Measurements from ENCODE around the gene MOK.

The MOK gene

DNA sequence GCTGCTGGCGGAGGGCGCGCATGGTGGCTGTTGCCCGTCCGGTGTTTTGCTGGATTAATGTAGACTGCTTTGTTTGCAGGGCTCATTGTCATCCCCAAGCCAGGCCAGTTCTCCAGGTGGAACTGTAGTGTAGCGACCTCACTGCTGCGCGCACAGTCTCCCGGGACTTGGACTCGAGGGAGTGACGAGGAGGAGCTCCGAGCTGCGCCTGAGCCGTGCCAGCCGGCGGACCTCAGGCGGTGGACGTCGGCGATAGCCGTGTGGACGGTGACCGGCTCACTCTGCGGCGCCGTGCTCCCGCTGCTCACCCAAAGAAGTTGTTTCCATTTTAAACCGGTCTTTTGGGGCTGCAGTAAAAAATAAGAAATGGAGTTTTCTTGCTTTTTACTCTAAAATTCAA lies 82.2 kb downstream of the MOK start:
- DNase-seq, result no peak

DNA sequence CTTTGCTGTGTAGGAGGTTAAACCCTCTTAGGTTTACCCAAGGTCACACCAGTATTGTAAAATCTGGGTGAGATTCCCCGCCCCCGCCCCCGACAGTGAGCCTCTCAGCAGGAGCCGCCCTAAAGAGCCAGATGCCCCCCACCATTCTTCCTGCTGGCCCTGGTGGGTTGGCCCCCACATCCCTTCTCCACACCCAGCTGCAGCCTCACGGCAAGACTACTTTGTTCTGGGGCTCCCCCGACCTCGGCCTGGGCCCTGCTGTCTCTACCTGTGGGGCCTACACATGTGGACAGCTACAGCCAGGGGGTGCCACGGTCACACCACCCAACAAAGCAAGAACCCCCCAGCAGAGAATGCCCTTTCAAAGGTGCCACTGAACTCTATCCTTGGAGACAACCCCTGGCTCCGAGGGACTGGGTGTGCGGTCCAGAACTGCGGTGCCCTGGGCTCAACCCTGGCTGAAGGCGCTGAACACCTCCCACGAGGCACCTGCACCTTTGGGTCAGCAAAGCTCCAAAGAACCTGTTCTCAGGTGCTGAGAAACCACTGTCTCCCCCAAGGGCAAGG lies 82.9 kb downstream of the MOK start:
- DNase-seq, result no peak

DNA sequence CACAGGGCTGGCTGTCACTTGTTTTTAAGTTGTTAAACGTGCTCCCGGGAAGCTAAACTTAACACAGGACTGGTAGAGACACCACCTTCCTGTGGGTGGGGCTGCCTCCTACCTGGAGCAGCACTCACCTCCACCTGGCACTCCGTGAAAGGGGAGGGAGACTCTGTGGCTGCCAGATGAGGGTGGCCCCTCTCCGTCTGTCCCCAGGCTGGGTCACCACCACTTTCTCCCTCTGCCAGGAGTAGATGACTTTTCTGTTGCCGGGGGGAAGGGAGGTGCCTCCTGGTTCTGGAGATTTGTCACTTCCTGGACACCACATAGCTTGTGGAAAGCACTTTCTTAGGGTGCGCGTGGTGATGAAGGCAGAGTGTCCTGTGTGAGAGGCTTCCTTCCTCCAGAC lies 83.9 kb downstream of the MOK start:
- no peak for DNase-seq

DNA sequence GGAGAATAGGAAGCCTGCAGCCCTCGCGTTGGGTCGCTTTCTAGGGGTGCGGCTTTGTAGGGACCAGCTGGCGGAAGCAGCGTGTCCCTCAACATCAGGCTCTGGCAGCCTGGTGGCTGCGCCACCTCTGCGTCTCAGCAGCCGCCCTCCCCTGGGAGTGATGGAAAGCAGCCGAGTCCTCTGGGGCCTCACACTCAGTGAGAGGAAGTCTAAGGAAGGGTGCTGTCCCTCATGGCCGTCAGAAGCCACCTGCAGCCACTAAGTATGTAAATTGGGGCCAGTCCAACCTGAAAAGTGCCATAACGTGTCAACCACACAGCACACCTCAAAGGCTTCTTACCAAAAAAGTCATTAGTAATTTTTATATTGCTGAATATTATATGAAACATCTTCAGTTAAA lies 84.9 kb downstream of the MOK start:
- DNase-seq, result no peak

DNA sequence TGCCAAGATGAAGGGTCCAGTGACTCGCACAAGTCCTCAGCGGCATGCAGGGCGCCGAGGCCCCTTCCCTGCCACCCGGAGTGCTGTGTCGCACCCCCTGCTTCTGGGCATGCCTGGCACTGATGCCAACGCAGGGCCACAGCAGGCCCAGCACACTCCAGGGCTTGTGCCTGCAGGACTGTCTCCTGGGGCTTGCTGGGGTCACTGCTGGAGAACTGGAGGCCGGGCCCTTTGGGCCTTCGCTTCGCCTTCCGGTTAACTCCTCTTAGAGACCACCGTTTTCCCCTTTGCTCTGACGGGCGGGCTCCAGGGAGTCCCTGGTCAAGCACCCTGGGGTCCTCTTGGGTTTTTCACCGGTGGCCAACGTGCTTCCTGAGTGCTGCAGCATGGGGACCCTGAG lies 85.6 kb downstream of the MOK start:
- DNase-seq, result no peak

DNA sequence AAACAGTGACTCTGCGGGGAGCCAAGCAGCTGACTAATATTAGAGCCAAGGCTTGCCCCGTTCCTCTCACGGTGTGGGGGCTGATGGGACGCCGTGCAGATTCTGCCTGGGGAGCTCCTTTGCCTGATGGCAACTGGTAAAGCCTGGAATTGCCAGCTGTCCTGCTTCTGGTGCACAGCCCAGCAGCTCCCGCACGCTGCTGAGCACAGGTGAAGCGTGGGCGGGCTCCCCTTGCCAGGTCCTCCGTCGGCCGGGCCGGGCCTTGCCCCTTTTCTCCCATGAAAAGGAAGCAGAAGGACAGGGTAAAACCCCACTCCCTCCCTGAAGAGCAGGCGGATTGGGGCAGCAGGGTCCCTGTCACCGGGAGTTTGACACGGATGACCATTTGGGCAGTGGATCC lies 86.3 kb downstream of the MOK start:
- DNase-seq, result no peak

DNA sequence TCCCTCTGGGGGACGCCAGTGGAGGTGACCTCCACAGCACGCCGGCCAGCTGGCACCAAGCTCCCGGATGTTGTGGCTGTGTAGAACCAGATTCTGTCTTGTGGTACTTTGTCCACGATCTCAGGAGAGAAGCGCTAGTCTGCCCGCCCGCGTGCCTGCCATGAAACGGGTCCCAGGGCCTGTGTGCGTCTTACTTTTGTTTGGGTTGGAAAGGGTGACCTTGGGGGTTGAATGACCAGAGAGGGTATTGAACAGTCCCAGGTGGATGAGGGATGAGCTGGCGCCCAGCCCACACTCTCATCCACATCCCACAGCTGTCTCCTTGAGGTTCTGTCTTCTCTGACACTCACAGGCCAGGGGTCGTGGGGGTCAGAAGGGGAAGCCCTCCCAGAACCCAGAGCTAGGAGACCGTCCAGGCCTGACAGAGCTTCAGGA lies 87.0 kb downstream of the MOK start:
- no peak for DNase-seq

DNA sequence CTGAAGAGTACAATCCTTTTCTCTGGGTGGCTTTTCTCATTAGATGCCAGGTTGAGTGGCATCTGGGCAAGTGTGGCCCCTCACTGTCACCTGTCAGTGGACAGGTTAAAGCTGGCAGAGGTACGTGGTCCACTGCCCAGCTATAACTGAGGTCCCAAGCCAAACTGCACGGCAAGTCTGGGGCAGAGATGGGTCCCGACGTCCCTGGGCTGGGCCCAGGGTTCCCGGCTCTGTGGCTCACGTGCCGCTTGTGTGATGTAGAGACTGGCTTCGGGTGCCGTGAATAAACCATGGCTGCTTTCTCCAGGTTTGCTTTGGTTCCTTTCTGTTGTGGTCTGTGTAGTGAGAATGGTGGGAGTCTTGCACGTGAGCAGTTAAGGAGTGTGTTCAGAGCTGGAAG lies 87.6 kb downstream of the MOK start:
- DNase-seq, result no peak

DNA sequence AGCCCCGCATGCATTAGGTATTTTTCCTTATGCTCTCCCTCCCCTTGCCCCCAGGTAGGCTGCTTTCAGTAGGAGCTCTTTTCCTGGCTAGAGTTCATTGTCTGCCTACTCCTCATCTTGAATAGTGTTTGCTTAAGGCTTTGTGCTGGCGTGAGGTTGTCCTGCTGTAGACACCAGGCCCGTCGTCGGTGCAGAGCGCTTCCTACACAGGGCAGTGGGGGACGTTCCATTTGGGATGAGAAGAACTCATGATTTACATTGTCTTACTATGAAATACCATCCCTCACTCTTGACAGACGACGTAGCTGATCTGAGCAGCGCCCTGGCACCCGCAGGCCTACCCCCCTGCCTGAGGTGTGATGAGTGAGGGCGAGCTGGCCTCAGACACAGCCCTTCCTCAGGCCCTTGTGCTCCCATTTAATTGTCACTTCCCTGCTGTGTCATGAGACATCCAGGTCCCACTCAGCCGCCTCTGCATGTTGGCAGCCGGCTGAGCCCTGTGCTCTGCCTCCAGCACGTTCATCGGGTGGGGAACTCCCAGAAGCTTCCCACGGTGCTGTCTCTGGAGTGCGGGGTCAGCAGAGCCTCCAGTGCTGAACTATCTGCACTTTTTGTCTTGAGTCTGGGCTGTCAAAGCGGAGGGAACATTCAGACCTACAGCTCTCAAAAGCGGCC lies 89.3 kb downstream of the MOK start:
- DNase-seq, result no peak

DNA sequence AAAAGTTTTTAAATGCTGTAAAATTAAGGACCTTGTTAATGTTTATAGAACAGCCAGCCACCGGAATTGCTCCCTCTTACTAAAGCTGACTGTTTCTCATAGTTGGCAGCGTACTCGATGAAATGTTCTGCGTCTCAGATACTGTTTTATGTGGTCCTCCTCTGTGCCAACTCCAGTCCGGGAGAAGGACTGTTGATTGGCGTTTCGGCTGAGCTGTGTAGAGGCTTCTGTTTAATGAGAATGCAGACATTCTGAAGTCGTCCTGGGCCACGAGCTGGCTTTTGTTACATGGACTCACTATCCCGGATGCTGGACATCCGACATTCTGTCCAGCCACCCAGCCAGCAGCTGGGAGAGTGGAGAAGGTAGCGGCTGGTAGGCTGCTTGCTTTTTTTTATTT lies 89.9 kb downstream of the MOK start:
- DNase-seq, result no peak

DNA sequence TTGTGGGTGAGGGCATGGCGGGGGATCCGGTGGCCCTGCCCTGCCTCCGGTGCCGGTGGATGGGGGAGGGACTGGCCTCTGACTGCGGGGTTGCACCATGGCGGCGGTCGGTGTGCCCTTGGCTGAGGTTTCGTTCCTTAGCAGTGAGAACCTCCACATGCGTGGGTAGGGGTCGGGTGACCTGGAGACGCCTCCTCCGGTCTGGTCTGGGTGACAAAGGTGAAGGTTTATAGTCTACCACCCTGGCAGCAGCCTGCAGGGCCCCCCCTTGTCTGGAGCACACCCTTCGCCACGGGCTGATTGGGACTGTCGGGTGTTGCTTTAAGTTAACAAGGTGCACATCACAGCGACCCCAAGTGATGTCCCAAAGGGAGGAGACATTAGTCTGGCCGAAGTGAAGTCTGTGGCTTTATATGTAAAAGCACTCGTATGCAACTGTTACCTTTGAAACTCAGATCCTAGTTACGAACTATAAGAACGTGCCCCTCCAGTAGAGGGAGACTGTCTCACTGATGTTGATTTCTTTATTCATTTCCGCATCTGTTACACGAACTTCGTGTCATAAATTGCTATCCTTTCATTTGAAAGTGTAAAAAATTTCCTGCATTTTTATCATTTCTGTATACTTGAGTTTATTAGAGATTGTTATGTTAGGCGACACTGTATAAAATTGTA lies 90.8 kb downstream of the MOK start:
- no peak for DNase-seq

DNA sequence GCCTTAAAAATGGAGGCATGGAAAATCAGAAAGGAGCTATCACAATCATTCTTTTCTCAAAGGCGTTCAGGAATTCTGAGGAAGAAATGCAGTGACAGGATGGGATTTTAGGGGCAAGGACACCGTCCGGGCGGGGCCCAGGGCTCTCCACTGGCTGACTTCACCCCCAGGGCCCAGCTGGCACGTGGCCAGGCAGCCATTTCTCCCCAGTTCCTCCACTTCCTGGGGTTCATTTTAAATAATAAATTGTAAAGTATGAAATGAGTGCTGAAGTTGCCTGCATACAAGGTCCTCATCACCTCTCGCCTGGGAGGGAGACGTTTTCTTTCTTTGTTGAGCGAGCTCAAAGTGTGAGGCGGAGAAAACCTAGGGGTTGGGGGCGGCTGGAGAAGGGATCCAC lies 91.5 kb downstream of the MOK start:
- no peak for DNase-seq

DNA sequence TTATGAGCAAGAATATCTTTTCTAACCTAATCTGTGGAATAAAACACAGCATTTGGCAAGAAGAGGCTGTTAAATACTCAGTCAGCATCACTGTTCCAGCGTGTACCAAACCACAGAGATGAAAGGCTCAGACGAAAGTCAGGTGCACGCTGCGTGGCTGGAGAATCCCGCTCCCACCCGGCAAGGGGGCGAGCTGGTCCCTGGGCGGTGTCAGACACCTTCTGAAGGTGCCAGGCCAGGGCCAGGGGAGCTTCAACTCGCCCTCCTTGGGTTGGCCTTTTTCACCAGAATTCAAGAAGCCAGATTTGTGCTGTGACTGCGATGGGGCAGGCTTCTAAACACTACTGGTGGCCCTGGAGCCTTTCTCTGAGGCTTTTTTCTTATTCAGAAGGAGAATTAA lies 92.1 kb downstream of the MOK start:
- DNase-seq, result no peak

DNA sequence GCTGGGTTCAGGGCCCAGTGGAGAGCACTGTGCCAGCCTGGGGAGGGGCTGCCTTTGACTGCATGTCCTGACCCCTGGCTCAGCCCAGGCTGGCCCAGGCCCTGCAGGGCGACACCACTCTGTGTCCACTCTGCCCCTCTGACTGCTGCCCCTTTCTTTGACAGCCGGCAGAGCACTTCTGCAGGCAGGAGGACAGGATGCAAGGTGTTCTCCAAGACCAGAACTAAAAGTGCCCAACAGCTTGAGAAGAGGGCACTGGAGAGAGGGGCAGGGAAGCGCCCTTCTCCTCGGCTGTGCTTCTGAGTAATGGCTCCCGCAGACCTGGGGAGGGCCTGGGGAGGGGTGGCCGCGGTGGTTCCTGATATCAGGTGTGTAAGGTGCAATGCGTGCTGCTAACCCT lies 92.6 kb downstream of the MOK start:
- no peak for DNase-seq

DNA sequence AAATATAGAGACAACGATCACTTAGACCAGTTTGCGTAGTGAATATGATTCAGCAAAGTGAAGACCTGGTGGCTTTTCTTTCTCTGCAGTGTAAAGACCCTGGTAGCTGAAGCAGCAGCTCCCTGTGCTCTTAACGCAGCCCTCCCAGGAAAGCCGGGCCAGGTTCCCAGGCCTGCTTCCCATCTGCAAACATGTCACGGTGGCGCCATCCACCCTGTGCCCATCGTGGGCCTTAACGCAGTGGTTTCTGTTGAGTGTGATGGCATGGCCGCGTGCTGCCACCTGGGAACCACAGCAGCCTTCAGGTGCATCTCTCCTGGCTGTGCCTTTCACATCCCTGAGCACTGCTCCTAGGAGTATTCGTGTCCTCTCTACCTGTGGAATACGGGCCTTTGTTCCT lies 93.7 kb downstream of the MOK start:
- DNase-seq, result no peak

DNA sequence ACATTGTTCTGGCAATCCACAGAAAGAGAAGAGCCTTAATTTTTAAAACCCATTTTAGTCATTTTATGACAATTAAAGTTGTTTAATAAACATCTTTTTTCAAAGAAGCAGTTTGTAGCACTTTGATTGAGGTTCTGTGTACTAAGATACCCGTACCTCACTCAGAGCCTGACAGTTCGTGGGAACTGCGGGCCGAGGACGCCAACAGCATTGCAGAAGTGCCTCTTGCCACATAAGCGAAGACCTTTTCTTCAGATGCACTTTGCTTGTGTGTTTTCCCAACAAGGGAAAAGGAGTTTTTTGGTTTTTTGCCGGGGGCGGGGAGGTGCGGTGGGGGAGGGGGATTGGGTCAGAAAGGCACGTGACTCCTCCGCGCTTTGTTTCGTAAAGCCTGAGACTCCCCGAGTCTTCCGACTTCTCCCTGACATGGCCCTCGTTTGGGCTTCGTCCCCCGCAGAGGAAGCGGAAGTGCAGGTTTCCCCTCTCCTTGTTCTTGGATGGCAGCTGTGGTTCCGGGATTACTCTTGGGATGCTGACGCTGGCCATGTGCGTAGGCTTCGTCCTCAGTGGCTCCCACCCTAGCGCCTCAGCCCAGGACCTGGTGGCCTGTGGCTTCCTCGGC lies 94.4 kb downstream of the MOK start:
- DNase-seq, result no peak

DNA sequence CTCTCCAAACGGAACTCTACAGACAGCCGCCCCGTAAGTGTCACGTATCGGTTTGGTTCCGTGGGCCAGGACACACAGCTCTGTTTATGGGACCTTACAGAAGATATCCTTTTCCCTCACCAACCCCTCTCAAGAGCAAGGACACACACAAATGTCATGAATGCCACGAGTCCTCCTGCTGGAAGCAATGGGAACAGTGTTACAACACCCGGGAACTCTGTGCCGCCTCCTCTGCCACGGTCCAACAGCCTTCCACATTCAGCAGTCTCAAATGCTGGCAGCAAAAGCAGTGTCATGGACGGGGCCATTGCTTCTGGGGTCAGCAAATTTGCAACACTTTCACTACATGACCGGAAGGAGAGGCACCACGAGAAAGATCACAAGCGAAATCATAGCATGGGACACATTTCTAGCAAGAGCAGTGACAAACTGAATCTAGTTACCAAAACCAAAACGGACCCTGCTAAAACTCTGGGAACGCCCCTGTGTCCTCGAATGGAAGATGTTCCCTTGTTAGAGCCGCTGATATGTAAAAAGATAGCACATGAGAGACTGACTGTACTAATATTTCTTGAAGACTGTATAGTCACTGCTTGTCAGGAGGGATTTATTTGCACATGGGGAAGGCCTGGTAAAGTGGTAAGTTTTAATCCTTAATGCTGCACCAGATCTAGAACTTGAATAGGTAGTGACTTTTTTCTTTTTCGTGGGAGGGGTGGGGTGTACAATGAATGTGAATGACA lies 95.6 kb downstream of the MOK start:
- no peak for DNase-seq

DNA sequence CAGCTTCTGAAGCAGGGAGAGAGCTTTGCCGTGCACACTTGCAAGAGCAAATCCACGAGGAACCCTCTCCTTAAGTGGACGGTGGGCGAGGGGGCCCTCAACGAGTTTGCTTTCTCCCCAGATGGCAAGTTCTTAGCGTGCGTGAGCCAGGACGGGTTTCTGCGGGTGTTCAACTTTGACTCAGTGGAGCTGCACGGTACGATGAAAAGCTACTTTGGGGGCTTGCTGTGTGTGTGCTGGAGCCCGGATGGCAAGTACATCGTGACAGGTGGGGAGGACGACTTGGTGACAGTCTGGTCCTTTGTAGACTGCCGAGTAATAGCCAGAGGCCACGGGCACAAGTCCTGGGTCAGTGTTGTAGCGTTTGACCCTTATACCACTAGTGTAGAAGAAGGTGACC lies 96.2 kb downstream of the MOK start:
- DNase-seq, result no peak

DNA sequence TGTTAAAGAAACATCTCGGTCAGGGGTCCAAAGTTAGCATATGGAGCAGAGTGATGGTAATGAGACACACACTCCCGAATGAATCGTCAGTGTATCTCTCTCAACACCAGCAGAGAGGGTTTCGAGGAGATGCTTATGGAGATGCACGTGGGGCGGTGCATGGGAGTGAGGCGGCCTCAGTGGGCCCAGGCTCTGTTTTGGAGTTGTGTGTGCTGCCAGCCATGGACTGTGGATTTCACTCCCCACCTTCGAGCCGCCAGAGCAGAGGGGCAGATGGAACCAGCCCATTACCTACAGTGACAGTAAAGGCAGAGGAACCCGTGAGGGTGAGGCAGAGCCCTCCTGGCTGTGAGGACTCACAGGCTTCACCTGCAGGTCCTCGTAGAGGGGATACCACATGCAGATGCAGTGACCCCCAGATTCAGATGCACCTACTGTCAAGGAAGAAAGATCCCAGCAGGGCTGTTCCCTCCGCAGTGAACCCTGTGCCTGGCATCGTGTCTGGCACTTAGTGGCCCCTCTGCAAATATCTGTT lies 97.1 kb downstream of the MOK start:
- DNase-seq, result no peak

DNA sequence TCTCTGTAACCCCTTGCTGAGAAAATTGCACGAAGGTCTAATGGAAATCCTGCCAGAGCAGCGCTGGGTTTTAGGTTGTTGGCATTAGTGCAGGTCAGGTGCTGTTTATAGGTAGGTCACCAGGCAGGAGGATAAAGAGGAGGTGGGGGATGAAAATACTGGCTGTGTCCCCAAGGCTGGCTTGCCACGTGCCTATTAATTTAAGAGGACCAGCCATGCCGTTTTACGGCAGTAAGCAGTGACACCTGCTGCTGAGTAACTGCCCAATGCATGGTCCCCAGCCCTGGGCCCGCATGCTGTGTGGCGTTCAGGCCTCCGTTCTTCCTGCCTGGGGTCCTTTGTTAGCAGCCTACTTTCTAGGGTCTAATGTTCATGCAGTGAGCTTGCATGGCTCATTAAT lies 98.0 kb downstream of the MOK start:
- DNase-seq, result no peak

DNA sequence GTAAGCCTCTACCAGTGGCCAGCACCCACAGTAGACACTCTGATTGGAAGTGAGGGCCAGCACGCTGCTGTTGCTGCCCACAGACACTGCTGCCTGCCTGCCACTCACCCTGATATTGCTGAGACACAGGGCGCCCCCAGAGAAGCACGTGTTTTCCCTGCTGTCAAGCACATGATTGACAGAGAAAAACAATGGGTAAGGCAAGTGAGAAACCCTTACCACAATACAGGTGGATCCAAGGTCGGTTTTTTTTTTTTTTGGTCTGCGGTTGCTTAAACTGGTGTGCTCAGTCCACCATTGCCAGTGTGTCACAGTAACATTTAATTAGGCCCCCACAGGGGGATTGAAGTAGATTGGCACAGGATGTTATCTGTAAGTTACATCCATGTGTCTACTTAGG lies 99.4 kb downstream of the MOK start:
- no peak for DNase-seq

DNA sequence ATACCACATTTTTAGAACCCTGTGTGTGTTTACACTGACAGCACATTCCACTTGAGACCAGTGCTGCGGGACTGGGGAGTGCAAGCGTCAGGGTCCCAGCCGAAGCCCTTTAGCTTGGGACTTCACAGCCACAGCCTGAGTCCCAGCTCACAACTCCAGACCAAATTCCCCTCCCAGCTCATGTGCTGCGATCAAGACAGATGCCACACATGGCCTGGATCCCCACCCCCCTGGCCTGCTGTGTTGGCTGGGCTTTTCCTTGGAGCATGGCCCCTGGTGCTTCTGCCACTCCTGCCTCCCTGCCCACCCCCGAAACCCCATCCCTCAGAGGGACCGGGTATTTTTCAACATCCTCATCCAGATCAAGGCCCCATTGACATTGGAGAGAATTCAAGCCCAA lies 101.6 kb downstream of the MOK start:
- DNase-seq, result no peak

DNA sequence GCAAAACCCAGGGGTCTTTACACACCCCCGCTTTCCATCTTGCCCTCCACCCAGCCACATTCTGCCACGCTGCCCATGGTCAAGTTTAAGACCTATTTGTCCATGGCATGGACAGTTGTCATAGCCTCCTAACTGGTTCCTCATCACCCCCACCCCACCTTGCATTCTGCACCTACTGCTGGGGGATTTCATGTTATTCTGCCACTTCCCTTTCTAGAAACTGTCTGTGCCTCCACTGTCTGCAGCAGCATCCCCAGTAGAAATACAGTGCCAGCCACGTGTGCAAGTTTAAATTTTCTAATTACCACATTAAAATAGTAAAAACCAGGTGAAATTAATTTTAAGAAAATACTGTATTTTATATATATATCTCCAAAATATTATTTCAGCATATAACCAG lies 102.0 kb downstream of the MOK start:
- DNase-seq, result no peak
